K562 (cell line): ENCODE results near the gene TRAF5. TPM values are rescaled to one million over a fixed set of nuclear protein-coding genes. Genes with fewer than 3 reads are reported as not detected.
A peak's percentile ranks its signal among the peaks of the same experiment; 100 is the strongest.

Experiments
- ADNP ChIP-seq: fragments of 200-800 bp; sonication (Bioruptor generic); IDR thresholded peaks from 2 replicates; pipeline ENCODE4 v1.6.1; 2016; ENCODE audit warnings: missing genetic modification characterization, missing compliant biosample characterization
- CHCHD3 ChIP-seq: fragments of 250-450 bp; sonication (Bioruptor Pico); IDR thresholded peaks from 2 replicates; pipeline ENCODE4 v2.1.2; 2022; ENCODE audit warnings: mild to moderate bottlenecking
- EP300 ChIP-seq: IDR thresholded peaks from 2 replicates; pipeline ENCODE4 v1.6.1; 2012; ENCODE audit warnings: low read length, improper control_type of control experiment
- JUND ChIP-seq, 2 experiments: IDR thresholded peaks; 2 replicates in 1 of 2; 3 replicates in 1 of 2; pipeline ENCODE4 v1.6.1; 2011; ENCODE audit warnings: borderline replicate concordance in 2 of 2, low read depth in 2 of 2, low read length in 2 of 2, improper control_type of control experiment in 1 of 2, missing biosample characterization in 1 of 2, missing genetic modification characterization in 1 of 2, missing genetic modification reagents in 1 of 2
- LCOR ChIP-seq: sonication (generic); formaldehyde crosslinking; IDR thresholded peaks from 2 replicates; pipeline ENCODE4 v1.8.0; 2022; ENCODE audit warnings: mild to moderate bottlenecking, missing genetic modification reagents
- MTA2 ChIP-seq: fragments of 450-650 bp; IDR thresholded peaks from 2 replicates; pipeline ENCODE4 v1.6.1; 2016; ENCODE audit warnings: low read depth
- NCOA6 ChIP-seq: fragments of 450-650 bp; IDR thresholded peaks from 2 replicates; pipeline ENCODE4 v1.6.1; 2017; ENCODE audit warnings: mild to moderate bottlenecking
- POLR2AphosphoS5 ChIP-seq: IDR thresholded peaks from 2 replicates; pipeline ENCODE4 v1.6.1; 2011; ENCODE audit warnings: mild to moderate bottlenecking, low read depth, low read length, moderate library complexity; ENCODE audit not compliant: control insufficient read depth, insufficient read depth
- PTRF ChIP-seq: fragments of 450-650 bp; IDR thresholded peaks from 2 replicates; pipeline ENCODE4 v1.6.1; 2016; ENCODE audit warnings: mild to moderate bottlenecking, missing genetic modification characterization, missing compliant biosample characterization
- RFX5 ChIP-seq: IDR thresholded peaks from 2 replicates; pipeline ENCODE4 v1.6.1; 2011; ENCODE audit warnings: low read depth, mild to moderate bottlenecking, improper control_type of control experiment, low read length
- SRSF9 ChIP-seq: fragments of 200-400 bp; formaldehyde crosslinking; IDR thresholded peaks from 2 replicates; pipeline ENCODE4 v1.6.1; 2017; ENCODE audit warnings: low read depth, low read length, borderline replicate concordance
- TCF3 ChIP-seq: sonication (generic); formaldehyde crosslinking; IDR thresholded peaks from 2 replicates; pipeline ENCODE4 v1.4.0; 2020; ENCODE audit warnings: mild to moderate bottlenecking, missing genetic modification reagents
- YBX1 ChIP-seq: fragments of 450-650 bp; IDR thresholded peaks from 2 replicates; pipeline ENCODE4 v1.7.1; 2016; ENCODE audit warnings: mild to moderate bottlenecking
- ZNF592 ChIP-seq: fragments of 450-650 bp; IDR thresholded peaks from 2 replicates; pipeline ENCODE4 v1.6.1; 2017; ENCODE audit warnings: antibody characterized with exemption, mild to moderate bottlenecking
- polyA plus RNA-seq, 8 experiments: library from polyadenylated mRNA; depleted of rRNA in 4 of 8; stranded (reverse) in 5 of 8; unstranded in 3 of 8; fragments of >200 nt; fragmentation: Nextera tagmentation in 2 of 8; fragmentation: Illumina TruSeq in 1 of 8; extraction: Ambion mirVana in 2 of 8; extraction: Trizol in 1 of 8; gene quantifications; 2 replicates each; pipeline versions ENCODE4 v1.2.1 to v1.2.3, GENCODE V29; 2011 to 2014; ENCODE audit warnings: inconsistent platforms in 1 of 8, missing spikeins in 1 of 8
- total RNA-seq, 7 experiments: library from RNA; depleted of rRNA in 6 of 7; stranded (reverse); fragments of >200 nt in 6 of 7; fragmentation: Illumina TruSeq in 2 of 7; extraction: Trizol in 2 of 7; gene quantifications; 2 replicates each; pipeline versions ENCODE4 v1.2.1 to v1.2.3, GENCODE V29; 2011 to 2021; ENCODE audit warnings: low replicate concordance in 1 of 7

The TRAF5 gene
- total and polyA plus RNA-seq, 9 of the 15 experiments (the other 6 are each of a cell fraction or from before 2014, with no cell fraction given) = 2.0 to 9.3 (median 5.3) TPM

- TF ChIP-seq RFX5 (no peak), TCF3 (CRISPR knock-in tag) (peak; percentile 81), EP300 (peak; percentile 90), MTA2 (peak; percentile 62), ADNP (tag) (no peak), NCOA6 (peak; percentile 56; the same call in 1 of the 2 replicates), POLR2AphosphoS5 (peak; percentile 55; the same call in 1 of the 2 replicates), PTRF (tag) (no peak), SRSF9 (no peak), LCOR (peak; percentile 44; the same call in 1 of the 2 replicates), JUND (IDR thresholded peaks at IDR 0.05; ENCODE audit: borderline replicate concordance, low read depth, low read length) (peak; percentile 48; the same call in 1 of the 2 replicates), JUND (tag; IDR thresholded peaks at IDR 0.05; ENCODE audit: borderline replicate concordance, low read depth, low read length) (peak; percentile 64; the same call in 2 of the 3 replicates), CHCHD3 (no peak), YBX1 (no peak), ZNF592 (peak; percentile 50)
These were observed 45.8 kb downstream of the TRAF5 start (continued) for GRCh38 chr1:211372463-211372862.
